Transverse colon (tissue), 4 donors: Measurements from ENCODE around the gene FSTL3.

ENCODE experiments used
- CTCF ChIP-seq, 5 experiments: fragments of 200-600 bp in 3 of 5; fragments of 450-650 bp in 2 of 5; sonication (generic) in 3 of 5; IDR thresholded peaks; 1 replicate in 2 of 5; 2 replicates in 3 of 5; pipeline ENCODE4 v1.5.1; 2016 to 2017; ENCODE audit warnings: antibody characterized with exemption in 5 of 5, inconsistent platforms in 3 of 5, mild to moderate bottlenecking in 2 of 5, moderate library complexity in 1 of 5
- POLR2AphosphoS5 ChIP-seq, 3 donors: sonication (generic); formaldehyde crosslinking; IDR thresholded peaks; one replicate each; pipeline ENCODE4 v1.6.1; 2016; ENCODE audit warnings: antibody characterized with exemption in 3 of 3

GRCh38 chr19:703651-704446 lies 27.7 kb downstream of the FSTL3 start:
- TF ChIP-seq POLR2AphosphoS5 (IDR thresholded peaks at IDR 0.05) (no peak), CTCF (IDR thresholded peaks at IDR 0.05) (no peak)
